HepG2 (cell line): ENCODE results near the gene CORT. TPM values are rescaled to one million over a fixed set of nuclear protein-coding genes. Genes with fewer than 3 reads are reported as not detected.

Experiments used
- ATRX ChIP-seq: sonication (generic); formaldehyde crosslinking; IDR thresholded peaks from 2 replicates; pipeline ENCODE4 v1.4.0; 2020; ENCODE audit warnings: missing genetic modification reagents, borderline replicate concordance
- CREBL2 ChIP-seq: sonication (generic); formaldehyde crosslinking; IDR thresholded peaks from 2 replicates; pipeline ENCODE4 v1.8.1; 2023; ENCODE audit warnings: missing genetic modification reagents, mild to moderate bottlenecking, borderline replicate concordance
- DNMT1 ChIP-seq: sonication (generic); formaldehyde crosslinking; IDR thresholded peaks from 2 replicates; pipeline ENCODE4 v1.5.1; 2020; ENCODE audit warnings: mild to moderate bottlenecking, missing genetic modification reagents
- HNF1B ChIP-seq: sonication (generic); formaldehyde crosslinking; IDR thresholded peaks from 2 replicates; pipeline ENCODE4 v1.5.1; 2020; ENCODE audit warnings: mild to moderate bottlenecking, moderate library complexity, missing genetic modification reagents
- MATR3 ChIP-seq: sonication (generic); formaldehyde crosslinking; IDR thresholded peaks from 2 replicates; pipeline ENCODE4 v1.4.0; 2020; ENCODE audit warnings: missing genetic modification reagents
- ZBTB33 ChIP-seq: sonication (generic); formaldehyde crosslinking; IDR thresholded peaks from 2 replicates; pipeline ENCODE4 v1.4.0; 2020; ENCODE audit warnings: missing genetic modification reagents
- ZFYVE20 ChIP-seq: sonication (generic); formaldehyde crosslinking; IDR thresholded peaks from 2 replicates; pipeline ENCODE4 v1.8.0; 2023; ENCODE audit warnings: low read depth, mild to moderate bottlenecking, moderate library complexity, missing genetic modification reagents, borderline replicate concordance
- ZNF589 ChIP-seq: sonication (generic); formaldehyde crosslinking; conservative IDR thresholded peaks from 2 replicates; pipeline ENCODE4 v1.8.0; 2022; ENCODE audit warnings: mild to moderate bottlenecking, moderate library complexity, missing genetic modification reagents
- polyA plus RNA-seq, 8 experiments: library from polyadenylated mRNA; depleted of rRNA in 3 of 8; stranded (reverse) in 7 of 8; unstranded in 1 of 8; fragments of >200 nt; fragmentation: Illumina TruSeq in 4 of 8; extraction: Trizol in 4 of 8; gene quantifications; 2 replicates each; pipeline versions ENCODE4 v1.2.1 to v1.2.3, GENCODE V29; 2011 to 2016; ENCODE audit warnings: low read depth in 4 of 8, missing spikeins in 1 of 8, mixed read lengths in 1 of 8; ENCODE audit not compliant: insufficient read depth in 1 of 8
- total RNA-seq, 5 experiments: library from RNA; depleted of rRNA; stranded (reverse); fragments of >200 nt; fragmentation: Illumina TruSeq; extraction: Trizol; gene quantifications; 2 replicates each; pipeline ENCODE4 v1.2.3, GENCODE V29; 2016; ENCODE audit warnings: low read depth in 1 of 5
- TF ChIP-seq, protein P1 (sequence below): sonication (generic); formaldehyde crosslinking; IDR thresholded peaks from 2 replicates; pipeline ENCODE4 v1.4.0; 2020; ENCODE audit warnings: missing genetic modification reagents
- TF ChIP-seq, protein P2 (sequence below): IDR thresholded peaks from 2 replicates; pipeline ENCODE4 v1.6.1; 2018; ENCODE audit warnings: missing genetic modification reagents
- TF ChIP-seq, protein P3 (sequence below): sonication (generic); formaldehyde crosslinking; IDR thresholded peaks from 2 replicates; pipeline ENCODE4 v1.5.1; 2020; ENCODE audit warnings: mild to moderate bottlenecking, missing genetic modification reagents
- TF ChIP-seq, protein P4 (sequence below): sonication (generic); formaldehyde crosslinking; IDR thresholded peaks from 2 replicates; pipeline ENCODE4 v1.5.1; 2020; ENCODE audit warnings: missing genetic modification reagents, mild to moderate bottlenecking, borderline replicate concordance

Gene CORT
- total and polyA plus RNA-seq, 2 of the 13 experiments (the other 11 are each of a cell fraction or from before 2014, with no cell fraction given): 0.11 to 0.62 TPM

DNA sequence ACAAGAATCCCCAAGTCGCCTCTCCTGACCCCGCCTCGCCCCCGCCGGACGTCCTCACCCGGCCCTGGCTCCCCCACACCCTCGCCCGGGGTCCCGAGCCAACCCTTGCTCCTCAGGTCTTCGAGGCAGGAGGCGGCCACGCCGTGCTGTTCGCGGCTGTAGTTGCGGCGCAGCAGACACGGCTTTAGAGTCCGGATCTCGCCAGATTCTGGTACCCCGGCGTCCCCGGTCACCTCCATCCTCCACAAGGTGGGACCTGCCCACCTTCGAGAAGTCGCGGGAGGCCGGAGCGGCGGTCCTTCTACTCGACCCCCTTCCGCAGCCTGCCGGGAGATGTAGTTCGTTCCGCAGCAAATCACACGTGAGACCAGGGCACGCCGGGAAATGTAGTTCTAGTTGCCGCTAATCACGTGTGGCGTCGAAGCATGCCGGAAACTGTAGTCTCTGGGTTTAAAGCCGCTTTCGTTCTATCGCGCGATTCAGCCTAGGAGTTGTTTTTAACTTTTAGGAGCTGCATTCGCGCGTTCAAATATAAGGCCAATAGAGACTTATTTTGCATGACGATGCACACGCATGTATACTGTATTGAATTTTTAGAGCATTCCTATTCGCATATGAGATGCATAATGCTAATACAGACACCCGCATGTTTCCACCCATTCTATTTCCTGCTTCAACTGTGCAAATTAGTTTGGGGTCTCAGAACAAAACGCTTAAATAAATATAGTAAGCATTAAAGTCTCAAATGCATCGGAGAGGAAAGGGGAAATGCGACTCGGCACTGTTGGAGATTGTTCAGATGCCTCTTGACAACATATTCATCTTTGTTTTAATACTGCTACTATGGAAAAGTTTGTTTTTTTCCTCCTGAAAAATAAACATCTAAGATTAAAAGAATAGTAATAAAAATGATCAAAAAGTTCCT is 22.7 kb downstream of the CORT start, which contains the start of gene DFFA (continued):
- TF ChIP-seq, protein P1, sequence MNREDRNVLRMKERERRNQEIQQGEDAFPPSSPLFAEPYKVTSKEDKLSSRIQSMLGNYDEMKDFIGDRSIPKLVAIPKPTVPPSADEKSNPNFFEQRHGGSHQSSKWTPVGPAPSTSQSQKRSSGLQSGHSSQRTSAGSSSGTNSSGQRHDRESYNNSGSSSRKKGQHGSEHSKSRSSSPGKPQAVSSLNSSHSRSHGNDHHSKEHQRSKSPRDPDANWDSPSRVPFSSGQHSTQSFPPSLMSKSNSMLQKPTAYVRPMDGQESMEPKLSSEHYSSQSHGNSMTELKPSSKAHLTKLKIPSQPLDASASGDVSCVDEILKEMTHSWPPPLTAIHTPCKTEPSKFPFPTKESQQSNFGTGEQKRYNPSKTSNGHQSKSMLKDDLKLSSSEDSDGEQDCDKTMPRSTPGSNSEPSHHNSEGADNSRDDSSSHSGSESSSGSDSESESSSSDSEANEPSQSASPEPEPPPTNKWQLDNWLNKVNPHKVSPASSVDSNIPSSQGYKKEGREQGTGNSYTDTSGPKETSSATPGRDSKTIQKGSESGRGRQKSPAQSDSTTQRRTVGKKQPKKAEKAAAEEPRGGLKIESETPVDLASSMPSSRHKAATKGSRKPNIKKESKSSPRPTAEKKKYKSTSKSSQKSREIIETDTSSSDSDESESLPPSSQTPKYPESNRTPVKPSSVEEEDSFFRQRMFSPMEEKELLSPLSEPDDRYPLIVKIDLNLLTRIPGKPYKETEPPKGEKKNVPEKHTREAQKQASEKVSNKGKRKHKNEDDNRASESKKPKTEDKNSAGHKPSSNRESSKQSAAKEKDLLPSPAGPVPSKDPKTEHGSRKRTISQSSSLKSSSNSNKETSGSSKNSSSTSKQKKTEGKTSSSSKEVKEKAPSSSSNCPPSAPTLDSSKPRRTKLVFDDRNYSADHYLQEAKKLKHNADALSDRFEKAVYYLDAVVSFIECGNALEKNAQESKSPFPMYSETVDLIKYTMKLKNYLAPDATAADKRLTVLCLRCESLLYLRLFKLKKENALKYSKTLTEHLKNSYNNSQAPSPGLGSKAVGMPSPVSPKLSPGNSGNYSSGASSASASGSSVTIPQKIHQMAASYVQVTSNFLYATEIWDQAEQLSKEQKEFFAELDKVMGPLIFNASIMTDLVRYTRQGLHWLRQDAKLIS (CRISPR knock-in tag): no peak
- TF ChIP-seq ZNF589 (CRISPR knock-in tag) (no peak), ZBTB33 (0 out of 2 replicates have a peak, but pooled peaks have one; percentile 74), ATRX (CRISPR knock-in tag) (no peak), CREBL2 (CRISPR knock-in tag) (no peak), ZFYVE20 (CRISPR knock-in tag) (no peak), DNMT1 (CRISPR knock-in tag) (0 out of 2 replicates have a peak, but pooled peaks have one; percentile 32), MATR3 (CRISPR knock-in tag) (no peak), HNF1B (CRISPR knock-in tag) (peak; percentile 96)
- TF ChIP-seq, protein P2, sequence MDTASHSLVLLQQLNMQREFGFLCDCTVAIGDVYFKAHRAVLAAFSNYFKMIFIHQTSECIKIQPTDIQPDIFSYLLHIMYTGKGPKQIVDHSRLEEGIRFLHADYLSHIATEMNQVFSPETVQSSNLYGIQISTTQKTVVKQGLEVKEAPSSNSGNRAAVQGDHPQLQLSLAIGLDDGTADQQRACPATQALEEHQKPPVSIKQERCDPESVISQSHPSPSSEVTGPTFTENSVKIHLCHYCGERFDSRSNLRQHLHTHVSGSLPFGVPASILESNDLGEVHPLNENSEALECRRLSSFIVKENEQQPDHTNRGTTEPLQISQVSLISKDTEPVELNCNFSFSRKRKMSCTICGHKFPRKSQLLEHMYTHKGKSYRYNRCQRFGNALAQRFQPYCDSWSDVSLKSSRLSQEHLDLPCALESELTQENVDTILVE (CRISPR knock-in tag): no peak; the same call in 1 of the 2 replicates
- TF ChIP-seq, protein P3, sequence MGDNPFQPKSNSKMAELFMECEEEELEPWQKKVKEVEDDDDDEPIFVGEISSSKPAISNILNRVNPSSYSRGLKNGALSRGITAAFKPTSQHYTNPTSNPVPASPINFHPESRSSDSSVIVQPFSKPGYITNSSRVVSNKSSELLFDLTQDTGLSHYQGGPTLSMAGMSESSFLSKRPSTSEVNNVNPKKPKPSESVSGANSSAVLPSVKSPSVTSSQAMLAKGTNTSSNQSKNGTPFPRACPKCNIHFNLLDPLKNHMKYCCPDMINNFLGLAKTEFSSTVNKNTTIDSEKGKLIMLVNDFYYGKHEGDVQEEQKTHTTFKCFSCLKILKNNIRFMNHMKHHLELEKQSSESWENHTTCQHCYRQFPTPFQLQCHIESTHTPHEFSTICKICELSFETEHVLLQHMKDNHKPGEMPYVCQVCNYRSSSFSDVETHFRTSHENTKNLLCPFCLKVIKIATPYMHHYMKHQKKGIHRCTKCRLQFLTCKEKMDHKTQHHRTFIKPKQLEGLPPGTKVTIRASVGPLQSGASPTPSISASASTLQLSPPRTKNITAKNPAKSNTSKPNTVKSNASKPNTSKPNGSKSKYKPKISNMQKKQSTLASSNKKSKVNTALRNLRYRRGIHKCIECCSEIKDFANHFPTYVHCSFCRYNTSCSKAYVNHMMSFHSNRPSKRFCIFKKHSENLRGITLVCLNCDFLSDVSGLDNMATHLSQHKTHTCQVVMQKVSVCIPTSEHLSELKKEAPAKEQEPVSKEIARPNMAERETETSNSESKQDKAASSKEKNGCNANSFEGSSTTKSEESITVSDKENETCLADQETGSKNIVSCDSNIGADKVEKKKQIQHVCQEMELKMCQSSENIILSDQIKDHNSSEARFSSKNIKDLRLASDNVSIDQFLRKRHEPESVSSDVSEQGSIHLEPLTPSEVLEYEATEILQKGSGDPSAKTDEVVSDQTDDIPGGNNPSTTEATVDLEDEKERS (CRISPR knock-in tag): no peak
- TF ChIP-seq, protein P4, sequence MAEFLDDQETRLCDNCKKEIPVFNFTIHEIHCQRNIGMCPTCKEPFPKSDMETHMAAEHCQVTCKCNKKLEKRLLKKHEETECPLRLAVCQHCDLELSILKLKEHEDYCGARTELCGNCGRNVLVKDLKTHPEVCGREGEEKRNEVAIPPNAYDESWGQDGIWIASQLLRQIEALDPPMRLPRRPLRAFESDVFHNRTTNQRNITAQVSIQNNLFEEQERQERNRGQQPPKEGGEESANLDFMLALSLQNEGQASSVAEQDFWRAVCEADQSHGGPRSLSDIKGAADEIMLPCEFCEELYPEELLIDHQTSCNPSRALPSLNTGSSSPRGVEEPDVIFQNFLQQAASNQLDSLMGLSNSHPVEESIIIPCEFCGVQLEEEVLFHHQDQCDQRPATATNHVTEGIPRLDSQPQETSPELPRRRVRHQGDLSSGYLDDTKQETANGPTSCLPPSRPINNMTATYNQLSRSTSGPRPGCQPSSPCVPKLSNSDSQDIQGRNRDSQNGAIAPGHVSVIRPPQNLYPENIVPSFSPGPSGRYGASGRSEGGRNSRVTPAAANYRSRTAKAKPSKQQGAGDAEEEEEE (CRISPR knock-in tag): peak; percentile 51; the same call in 1 of the 2 replicates
